Skeletal muscle tissue (tissue), 4 donors: ENCODE measurements around the gene BLCAP. TPM values are rescaled to one million over a fixed set of nuclear protein-coding genes. Genes with fewer than 3 reads are reported as not detected.
"Not testable (repeated sequence)": the region's sequence is repeated elsewhere in the genome, so short reads cannot be mapped to it uniquely, and the experiment has no call there.

Experiments
- H3K27ac ChIP-seq: one replicate; pipeline ENCODE4 v1.7.0; 2013; ENCODE audit warnings: mild to moderate bottlenecking, low read depth, low read length, inconsistent platforms
- H3K27me3 ChIP-seq, 3 donors: one replicate each; pipeline ENCODE4 v1.7.0; 2013; ENCODE audit warnings: low read length in 3 of 3; ENCODE audit not compliant: control insufficient read depth in 3 of 3, insufficient read depth in 3 of 3
- H3K36me3 ChIP-seq, 3 donors: one replicate each; pipeline ENCODE4 v1.7.0; 2013; ENCODE audit warnings: low read length in 3 of 3; ENCODE audit not compliant: control insufficient read depth in 3 of 3, insufficient read depth in 3 of 3
- H3K4me1 ChIP-seq, 3 donors: one replicate each; pipeline ENCODE4 v1.7.0; 2013; ENCODE audit warnings: low read length in 3 of 3, mild to moderate bottlenecking in 3 of 3; ENCODE audit not compliant: control insufficient read depth in 3 of 3, insufficient read depth in 3 of 3
- H3K4me3 ChIP-seq, 3 donors: one replicate each; pipeline ENCODE4 v1.7.0; 2013; ENCODE audit warnings: low read length in 3 of 3
- H3K9ac ChIP-seq, 3 donors: one replicate each; pipeline ENCODE4 v1.7.0; 2013; ENCODE audit warnings: low read length in 3 of 3, mild to moderate bottlenecking in 3 of 3, moderate library complexity in 2 of 3, low read depth in 1 of 3
- H3K9me3 ChIP-seq, 3 donors: one replicate each; pipeline ENCODE4 v1.7.0; 2013; ENCODE audit warnings: low read length in 3 of 3; ENCODE audit not compliant: control insufficient read depth in 3 of 3
- total RNA-seq: library from RNA; depleted of rRNA; stranded (reverse); fragments of >200 nt; gene quantifications from one replicate; pipeline ENCODE4 v1.2.3, GENCODE V29; 2014
- donor health status: Osteomylitis.

Gene BLCAP
- total RNA-seq, 1 donor from 2014 or later, result 241 TPM

DNA sequence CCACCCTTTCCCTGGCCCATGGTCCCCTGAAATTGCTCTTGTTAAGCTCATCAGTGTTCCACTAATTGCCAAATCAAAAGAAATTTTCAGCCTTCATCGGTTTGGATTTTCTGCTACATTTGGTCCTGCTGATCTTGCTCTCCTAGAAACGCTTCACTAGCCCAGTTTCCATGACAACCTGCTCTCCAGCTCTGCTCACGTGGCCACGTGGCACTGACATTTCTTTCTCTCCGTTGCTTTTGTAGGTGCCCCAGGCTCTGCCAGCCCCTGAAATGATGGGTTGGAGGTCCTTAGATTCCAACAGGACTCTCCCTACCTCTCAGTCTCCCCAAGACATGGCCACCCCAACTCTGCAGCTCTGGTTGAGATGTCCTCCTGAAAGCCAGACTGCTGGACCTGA lies 52.4 kb downstream of the BLCAP start:
- no peaks in the 10 kb centered on the region for H3K4me1 ChIP-seq
- H3K9ac ChIP-seq, result no peak overlapping the region
- H3K27me3 ChIP-seq, result peaks cover 7 to 29% (median 8%) of the 10 kb centered on the region in 3 donors
- H3K9me3 ChIP-seq, result no peaks in the 10 kb centered on the region
- no peak overlapping the region for H3K4me3 ChIP-seq
- H3K36me3 ChIP-seq, result no peaks in the 10 kb centered on the region
- no peak overlapping the region for H3K27ac ChIP-seq

DNA sequence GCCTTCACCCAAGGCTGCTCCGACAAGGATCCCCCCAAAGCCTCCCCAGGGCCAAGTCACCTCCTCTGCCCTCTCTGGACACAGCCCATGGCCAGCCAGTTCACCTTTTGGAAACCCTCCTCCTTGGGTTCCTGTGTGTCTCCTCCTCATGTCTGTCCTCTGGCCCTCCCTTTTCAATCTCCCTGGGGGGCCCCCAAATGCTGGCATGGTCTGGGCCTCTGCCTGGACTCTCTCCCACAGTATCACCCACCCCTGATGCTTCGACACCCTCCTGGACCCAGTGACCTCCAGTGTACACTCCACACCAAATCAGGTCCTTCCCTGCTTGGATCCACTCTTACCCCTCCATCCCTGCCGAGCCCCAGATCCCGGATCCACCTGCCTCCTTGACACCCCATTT lies 53.3 kb downstream of the BLCAP start:
- no peaks in the 10 kb centered on the region for H3K4me1 ChIP-seq
- no peaks in the 10 kb centered on the region for H3K36me3 ChIP-seq
- no peaks in the 10 kb centered on the region for H3K9me3 ChIP-seq
- peaks cover 7 to 26% (median 8%) of the 10 kb centered on the region in 3 donors for H3K27me3 ChIP-seq
- no peak overlapping the region for H3K4me3 ChIP-seq
- H3K9ac ChIP-seq, result no peak overlapping the region
- H3K27ac ChIP-seq, result no peak overlapping the region

DNA sequence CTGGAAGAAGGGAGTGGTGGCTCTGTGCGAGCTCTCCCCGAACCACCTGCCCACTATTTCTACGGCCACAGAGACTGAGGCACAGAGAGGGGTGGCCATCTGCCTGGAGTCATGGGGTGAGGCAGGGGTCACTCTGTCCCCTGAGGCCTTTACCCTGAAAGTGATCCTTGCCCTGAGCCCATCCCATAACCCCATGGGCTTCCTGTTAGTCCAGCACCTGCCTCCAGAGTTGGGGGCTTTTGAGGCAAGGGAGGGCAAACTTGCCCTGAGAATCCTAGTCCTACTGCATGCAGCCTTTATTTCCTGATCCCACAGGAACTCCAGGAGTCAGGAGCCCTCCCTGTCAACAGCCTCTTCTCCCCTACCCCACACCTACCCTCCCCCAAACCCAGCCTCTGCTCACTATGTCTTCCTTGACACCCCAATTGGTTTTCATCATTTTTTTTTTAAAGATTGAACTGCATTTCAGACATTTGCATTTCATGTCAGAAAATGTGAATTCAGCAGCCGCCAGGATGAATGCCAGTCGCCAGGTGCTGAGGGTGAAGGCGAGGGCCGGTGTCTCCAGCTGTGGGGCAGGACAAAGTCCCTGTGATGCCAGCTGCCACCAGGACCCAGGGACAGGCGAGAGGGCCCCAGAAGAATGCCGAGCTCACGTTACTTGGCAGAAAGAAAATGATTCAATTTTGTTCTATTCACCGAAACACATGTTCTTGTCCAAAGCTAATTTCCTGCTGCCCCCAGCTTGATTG lies 54.3 kb downstream of the BLCAP start:
- Histone ChIP-seq H3K4me3 (no peak overlapping the region), H3K9me3 (no peaks in the 10 kb centered on the region), H3K36me3 (no peaks in the 10 kb centered on the region), H3K4me1 (no peaks in the 10 kb centered on the region), H3K9ac (no peak overlapping the region), H3K27me3 (peaks cover 3 to 22% (median 5%) of the 10 kb centered on the region in 3 donors), H3K27ac (no peak overlapping the region)

DNA sequence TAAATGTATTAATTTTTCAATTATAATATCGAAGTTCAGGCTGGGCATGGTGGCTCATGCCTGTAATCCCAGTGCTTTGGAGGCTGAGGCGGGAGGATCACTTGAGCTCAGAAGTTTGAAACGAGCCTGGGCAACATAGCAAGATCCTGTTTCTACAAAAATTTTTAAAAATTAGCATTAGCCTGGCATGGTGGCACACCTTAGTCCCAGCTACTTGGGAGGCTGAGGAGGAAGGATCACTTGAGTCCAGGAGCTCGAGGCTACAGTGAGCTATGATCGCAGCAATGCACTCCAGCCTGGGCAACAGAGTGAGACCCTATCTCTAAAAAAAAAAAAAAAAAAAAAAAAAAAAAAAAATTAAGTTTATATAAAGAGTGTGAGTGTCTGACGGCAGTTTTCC lies 55.2 kb downstream of the BLCAP start:
- not testable (repeated sequence) for H3K4me3 ChIP-seq

DNA sequence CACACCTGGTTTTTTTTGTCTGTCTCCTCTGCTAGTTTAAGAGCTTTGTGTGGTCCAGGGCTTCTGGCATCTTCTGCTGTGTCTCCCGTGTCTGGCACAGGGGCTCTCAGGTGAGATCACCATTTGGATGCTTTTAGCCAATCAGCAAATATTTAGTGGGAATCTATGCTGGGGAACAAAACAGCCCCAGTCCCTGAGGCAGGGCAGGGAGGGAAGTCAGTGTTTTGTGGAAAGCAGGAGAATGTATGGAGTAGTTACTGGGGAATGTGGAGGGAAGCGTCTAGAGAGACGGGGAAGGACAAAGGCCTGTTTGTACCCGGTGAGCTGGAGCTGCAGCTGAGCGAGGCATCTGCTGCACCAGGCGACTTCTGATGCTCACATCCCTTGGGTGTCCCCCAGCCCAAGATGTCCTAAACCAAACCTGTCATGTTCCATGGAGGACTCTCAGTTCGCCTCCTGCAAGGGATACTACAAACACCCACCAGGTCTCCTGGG lies 55.9 kb downstream of the BLCAP start:
- Histone ChIP-seq H3K9me3 (no peaks in the 10 kb centered on the region), H3K27me3 (peaks cover 0 to 15% (median 5%) of the 10 kb centered on the region in 3 donors), H3K9ac (no peak overlapping the region), H3K27ac (no peak overlapping the region), H3K4me3 (no peak overlapping the region), H3K36me3 (no peaks in the 10 kb centered on the region), H3K4me1 (no peaks in the 10 kb centered on the region)

More for the DNA sequence above, 55.2 kb downstream of the BLCAP start:
- H3K27ac ChIP-seq, H3K36me3 ChIP-seq, H3K9ac ChIP-seq, H3K9me3 ChIP-seq, H3K4me1 ChIP-seq: not testable (repeated sequence)
- peaks cover 0 to 15% (median 5%) of the 10 kb centered on the region in 3 donors for H3K27me3 ChIP-seq

DNA sequence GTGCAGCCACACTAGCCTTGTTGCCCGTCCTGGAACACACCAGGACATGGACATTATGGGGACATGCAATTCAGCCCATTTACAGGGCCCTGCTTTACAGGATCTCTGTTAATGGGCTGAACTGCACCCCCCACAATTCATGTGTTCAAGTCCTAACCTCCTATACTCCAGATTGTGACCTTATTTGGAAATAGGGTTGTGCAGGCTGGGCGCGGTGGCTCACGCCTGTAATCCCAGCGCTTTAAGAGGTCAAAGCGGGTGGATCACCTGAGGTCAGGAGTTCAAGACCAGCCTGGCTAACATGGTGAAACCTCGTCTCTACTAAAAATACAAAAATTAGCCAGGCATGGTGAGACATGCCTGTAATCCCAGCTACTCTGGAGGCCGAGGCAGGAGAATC lies 57.5 kb downstream of the BLCAP start:
- not testable (repeated sequence) for H3K9me3 ChIP-seq, H3K36me3 ChIP-seq, H3K4me3 ChIP-seq, H3K9ac ChIP-seq, H3K27ac ChIP-seq, H3K4me1 ChIP-seq
- H3K27me3 ChIP-seq, result peaks cover 0 to 15% (median 0%) of the 10 kb centered on the region in 3 donors

DNA sequence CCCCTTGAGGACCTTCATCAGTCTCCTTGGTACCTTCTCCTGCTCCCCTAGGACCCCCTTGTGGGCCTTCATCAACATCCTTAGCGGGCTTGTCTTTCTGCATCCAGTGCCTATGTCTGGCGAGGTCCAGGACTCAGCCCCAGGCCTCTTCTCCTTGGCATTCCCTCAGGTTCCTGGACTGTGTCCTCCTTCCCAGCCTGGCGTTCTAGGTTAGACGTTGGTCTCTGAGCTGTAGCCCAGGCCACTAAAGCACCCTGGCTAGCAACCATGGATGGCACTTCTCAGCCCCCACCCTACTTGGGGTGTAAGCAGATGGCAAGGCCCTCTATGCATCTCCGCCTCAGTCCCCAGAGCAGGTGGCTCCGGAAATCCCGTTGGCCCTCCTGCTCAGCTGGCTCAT lies 58.1 kb downstream of the BLCAP start:
- no peak overlapping the region for H3K27ac ChIP-seq
- H3K36me3 ChIP-seq, result no peaks in the 10 kb centered on the region
- H3K4me3 ChIP-seq, result no peak overlapping the region
- no peak overlapping the region for H3K9ac ChIP-seq
- H3K9me3 ChIP-seq, result no peaks in the 10 kb centered on the region
- peaks cover 2 to 6% (median 2%) of the 10 kb centered on the region in 3 donors for H3K4me1 ChIP-seq
- peaks cover 0 to 9% (median 0%) of the 10 kb centered on the region in 3 donors for H3K27me3 ChIP-seq

DNA sequence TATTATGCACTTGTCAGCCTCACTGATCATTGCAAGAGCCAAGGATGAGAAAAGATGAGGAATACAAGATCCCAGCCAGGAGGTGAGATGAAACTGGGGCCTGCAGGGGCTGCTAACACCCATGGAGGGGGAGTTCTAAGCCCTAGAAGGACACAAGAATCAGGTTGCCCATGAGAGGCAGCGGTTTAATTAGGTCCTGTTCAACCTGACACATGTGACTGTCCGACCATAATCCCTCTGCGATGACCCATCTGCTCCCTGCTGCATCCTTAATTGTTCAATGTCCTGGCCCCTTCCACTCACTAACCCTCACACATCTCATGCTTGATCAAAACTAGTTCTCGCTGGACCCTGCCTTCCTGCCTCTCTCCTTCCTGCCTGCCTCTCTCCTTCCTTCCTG lies 58.8 kb downstream of the BLCAP start:
- H3K9ac ChIP-seq, result no peak overlapping the region
- H3K4me3 ChIP-seq, result no peak overlapping the region
- H3K4me1 ChIP-seq, result peaks cover 5 to 11% (median 7%) of the 10 kb centered on the region in 3 donors
- peaks cover 0 to 6% (median 0%) of the 10 kb centered on the region in 3 donors for H3K27me3 ChIP-seq
- no peak overlapping the region for H3K27ac ChIP-seq
- no peaks in the 10 kb centered on the region for H3K36me3 ChIP-seq
- no peaks in the 10 kb centered on the region for H3K9me3 ChIP-seq

Other genes with a start within 250 kb of the BLCAP start
- gene MANBAL, start 238.2 kb downstream of the BLCAP start, total RNA-seq, result 12.0 TPM
- 7.8 TPM for gene SRC, start 181.7 kb downstream of the BLCAP start, total RNA-seq
- 133 TPM for gene NNAT, start 6.6 kb downstream of the BLCAP start, total RNA-seq
- gene CTNNBL1, start 166.2 kb upstream of the BLCAP start, total RNA-seq, result 31.3 TPM